ENCODE measurements around the gene CDC37. TPM values are rescaled to one million over a fixed set of nuclear protein-coding genes. Genes with fewer than 3 reads are reported as not detected.
A peak's percentile ranks its signal among the peaks of the same experiment; 100 is the strongest.
"Not testable (repeated sequence)": the region's sequence is repeated elsewhere in the genome, so short reads cannot be mapped to it uniquely, and the experiment has no call there.

The CDC37 gene
- total RNA-seq, 1 donor from 2014 or later: 137 TPM

DNA sequence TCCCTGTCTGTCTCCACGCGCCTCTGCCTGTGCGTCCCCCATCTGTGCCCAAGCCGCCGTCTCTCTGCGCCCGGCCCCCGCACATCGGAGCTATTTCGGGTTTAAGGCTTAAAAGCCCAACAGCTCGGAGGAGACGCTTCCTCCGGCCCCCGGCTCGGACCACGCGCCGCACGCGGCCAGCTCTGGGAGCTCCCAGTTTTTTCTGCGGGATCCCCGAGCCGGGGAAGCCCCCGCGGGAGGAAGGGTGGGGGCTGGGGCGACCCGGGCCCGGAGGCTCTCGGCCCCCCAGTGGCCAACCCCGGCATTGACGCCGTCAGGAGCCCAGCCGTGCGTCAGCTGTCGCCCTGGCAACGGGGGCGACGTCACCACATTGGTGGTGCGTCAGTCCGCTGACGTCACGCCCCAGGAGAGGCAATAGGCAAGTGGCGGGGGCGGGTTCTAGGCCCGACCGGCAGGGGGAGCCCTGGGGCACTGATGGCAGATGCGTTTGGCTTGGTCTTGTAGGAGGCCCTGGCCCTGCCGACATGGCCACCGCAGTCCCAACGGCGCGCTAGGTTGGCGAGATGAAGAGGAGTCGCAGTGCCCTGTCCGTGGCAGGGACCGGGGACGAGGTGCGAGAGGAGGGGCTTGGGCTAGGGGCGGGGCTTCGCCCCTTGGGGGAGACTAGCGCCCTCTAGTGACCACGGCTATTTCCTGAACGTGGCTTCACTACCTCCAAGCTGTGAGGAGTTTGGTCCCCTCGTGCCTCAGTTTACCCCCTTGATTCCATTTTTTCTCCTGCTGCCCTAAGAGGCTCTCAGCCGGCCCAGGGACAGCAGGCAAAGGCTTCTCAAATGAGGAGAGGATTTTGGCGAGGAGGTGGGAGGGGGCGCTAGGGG is 13.3 kb upstream of the CDC37 start:
- peak overlapping the region; percentile 77 for H3K4me3 Mint-ChIP-seq (ENCODE audit: unreplicated experiment)
- H3K27ac Mint-ChIP-seq (ENCODE audit: unreplicated experiment): peak overlapping the region; percentile 85
- H3K4me1 Mint-ChIP-seq (ENCODE audit: low read depth): peaks cover 33% of the 10 kb centered on the region
- TF ChIP-seq, protein P1, sequence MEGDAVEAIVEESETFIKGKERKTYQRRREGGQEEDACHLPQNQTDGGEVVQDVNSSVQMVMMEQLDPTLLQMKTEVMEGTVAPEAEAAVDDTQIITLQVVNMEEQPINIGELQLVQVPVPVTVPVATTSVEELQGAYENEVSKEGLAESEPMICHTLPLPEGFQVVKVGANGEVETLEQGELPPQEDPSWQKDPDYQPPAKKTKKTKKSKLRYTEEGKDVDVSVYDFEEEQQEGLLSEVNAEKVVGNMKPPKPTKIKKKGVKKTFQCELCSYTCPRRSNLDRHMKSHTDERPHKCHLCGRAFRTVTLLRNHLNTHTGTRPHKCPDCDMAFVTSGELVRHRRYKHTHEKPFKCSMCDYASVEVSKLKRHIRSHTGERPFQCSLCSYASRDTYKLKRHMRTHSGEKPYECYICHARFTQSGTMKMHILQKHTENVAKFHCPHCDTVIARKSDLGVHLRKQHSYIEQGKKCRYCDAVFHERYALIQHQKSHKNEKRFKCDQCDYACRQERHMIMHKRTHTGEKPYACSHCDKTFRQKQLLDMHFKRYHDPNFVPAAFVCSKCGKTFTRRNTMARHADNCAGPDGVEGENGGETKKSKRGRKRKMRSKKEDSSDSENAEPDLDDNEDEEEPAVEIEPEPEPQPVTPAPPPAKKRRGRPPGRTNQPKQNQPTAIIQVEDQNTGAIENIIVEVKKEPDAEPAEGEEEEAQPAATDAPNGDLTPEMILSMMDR (IDR thresholded peaks at IDR 0.05): peak; percentile 98
- H3K27me3 Mint-ChIP-seq (ENCODE audit: low read depth): peaks cover 19% of the 10 kb centered on the region
- no peaks in the 10 kb centered on the region for H3K36me3 Mint-ChIP-seq (ENCODE audit: low read depth)
- no peak for DNase-seq (ENCODE audit: low spot score)
- no peaks in the 10 kb centered on the region for H3K9me3 Mint-ChIP-seq (ENCODE audit: low read depth)

DNA sequence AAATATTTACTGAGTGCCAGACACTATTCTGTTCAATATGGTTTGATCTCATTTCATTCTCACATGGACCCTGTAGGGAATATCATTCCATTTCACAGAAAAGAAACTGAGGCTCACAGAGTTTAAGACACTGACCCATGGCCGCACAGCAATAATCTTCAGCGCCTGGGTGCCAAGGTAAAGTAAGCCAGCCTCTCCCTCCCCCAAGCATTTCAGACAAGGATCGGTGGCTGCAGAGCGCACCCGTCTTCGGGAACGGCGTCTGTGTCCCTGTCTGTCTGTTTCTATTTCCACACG is 12.7 kb upstream of the CDC37 start:
- H3K4me3 Mint-ChIP-seq (ENCODE audit: unreplicated experiment): peak overlapping the region; percentile 77
- H3K27me3 Mint-ChIP-seq (ENCODE audit: low read depth): peaks cover 15% of the 10 kb centered on the region
- no peaks in the 10 kb centered on the region for H3K9me3 Mint-ChIP-seq (ENCODE audit: low read depth)
- no peaks in the 10 kb centered on the region for H3K36me3 Mint-ChIP-seq (ENCODE audit: low read depth)
- TF ChIP-seq, protein P1 (IDR thresholded peaks at IDR 0.05): no peak
- H3K27ac Mint-ChIP-seq (ENCODE audit: unreplicated experiment): no peak overlapping the region
- peaks cover 28% of the 10 kb centered on the region for H3K4me1 Mint-ChIP-seq (ENCODE audit: low read depth)
- no peak for DNase-seq (ENCODE audit: low spot score)

DNA sequence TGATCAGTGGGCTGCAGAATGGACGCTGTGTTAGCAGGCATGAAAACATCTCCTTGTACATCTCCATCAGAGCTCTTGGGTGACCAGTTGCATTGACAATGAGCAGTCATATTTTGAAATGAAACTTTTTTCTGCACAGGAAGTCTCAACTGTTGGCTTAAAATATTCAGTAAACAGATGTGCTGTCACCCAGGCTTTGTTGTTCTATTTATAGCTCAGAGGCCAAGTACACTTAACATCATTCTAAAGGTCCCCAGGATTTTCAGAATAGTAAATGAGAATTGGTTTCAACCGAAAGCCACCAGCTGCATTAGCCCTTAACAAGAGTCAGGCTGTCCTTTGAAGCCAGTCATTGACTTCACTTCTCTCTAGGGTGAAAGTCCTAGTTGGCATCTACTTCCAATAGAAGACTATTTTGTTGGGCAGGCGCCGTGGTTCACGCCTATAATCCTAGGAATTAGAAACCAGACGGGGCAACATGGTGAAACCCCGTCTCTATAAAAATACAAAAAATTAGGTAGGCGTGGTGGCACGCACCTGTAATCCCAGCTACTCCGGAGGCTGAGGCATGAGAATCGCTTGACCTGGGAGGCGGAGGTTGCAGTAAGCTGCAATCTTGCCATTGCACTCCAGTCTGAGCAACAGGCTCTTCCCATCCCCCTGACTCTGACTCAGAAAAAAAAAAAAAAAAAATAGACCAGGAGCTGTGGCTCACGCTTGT is 9.1 kb upstream of the CDC37 start:
- DNase-seq (ENCODE audit: low spot score): no peak
- TF ChIP-seq, protein P1 (IDR thresholded peaks at IDR 0.05): no peak
- Mint-ChIP-seq H3K27ac (ENCODE audit: unreplicated experiment) (no peak overlapping the region), H3K4me3 (ENCODE audit: unreplicated experiment) (no peak overlapping the region), H3K4me1 (ENCODE audit: low read depth) (peaks cover 16% of the 10 kb centered on the region), H3K9me3 (ENCODE audit: low read depth) (no peaks in the 10 kb centered on the region), H3K36me3 (ENCODE audit: low read depth) (no peaks in the 10 kb centered on the region), H3K27me3 (ENCODE audit: low read depth) (peaks cover 4% of the 10 kb centered on the region)

DNA sequence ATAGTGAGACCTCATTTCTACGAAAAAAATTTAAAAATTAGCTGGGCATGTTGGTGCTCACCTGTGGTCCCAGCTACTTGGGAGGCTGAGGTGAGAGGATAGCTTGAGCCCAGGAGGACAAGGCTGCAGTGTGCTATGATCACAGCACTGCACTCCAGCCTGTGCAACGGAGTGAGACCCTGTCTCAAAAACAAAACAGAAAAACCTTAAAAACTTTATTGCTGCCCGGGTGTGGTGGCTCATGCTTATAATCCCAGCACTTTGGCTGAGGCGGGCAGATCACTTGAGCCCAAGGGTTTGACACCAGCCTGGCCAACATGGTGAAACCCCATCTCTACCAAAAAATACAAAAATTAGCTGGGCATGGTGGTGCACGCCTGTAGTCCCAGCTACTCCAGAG is 7.9 kb upstream of the CDC37 start:
- H3K4me3 Mint-ChIP-seq (ENCODE audit: unreplicated experiment); DNase-seq (ENCODE audit: low spot score); H3K9me3 Mint-ChIP-seq (ENCODE audit: low read depth); H3K36me3 Mint-ChIP-seq (ENCODE audit: low read depth); H3K27me3 Mint-ChIP-seq (ENCODE audit: low read depth); H3K27ac Mint-ChIP-seq (ENCODE audit: unreplicated experiment): not testable (repeated sequence)
- H3K4me1 Mint-ChIP-seq (ENCODE audit: low read depth): peaks cover 13% of the 10 kb centered on the region

DNA sequence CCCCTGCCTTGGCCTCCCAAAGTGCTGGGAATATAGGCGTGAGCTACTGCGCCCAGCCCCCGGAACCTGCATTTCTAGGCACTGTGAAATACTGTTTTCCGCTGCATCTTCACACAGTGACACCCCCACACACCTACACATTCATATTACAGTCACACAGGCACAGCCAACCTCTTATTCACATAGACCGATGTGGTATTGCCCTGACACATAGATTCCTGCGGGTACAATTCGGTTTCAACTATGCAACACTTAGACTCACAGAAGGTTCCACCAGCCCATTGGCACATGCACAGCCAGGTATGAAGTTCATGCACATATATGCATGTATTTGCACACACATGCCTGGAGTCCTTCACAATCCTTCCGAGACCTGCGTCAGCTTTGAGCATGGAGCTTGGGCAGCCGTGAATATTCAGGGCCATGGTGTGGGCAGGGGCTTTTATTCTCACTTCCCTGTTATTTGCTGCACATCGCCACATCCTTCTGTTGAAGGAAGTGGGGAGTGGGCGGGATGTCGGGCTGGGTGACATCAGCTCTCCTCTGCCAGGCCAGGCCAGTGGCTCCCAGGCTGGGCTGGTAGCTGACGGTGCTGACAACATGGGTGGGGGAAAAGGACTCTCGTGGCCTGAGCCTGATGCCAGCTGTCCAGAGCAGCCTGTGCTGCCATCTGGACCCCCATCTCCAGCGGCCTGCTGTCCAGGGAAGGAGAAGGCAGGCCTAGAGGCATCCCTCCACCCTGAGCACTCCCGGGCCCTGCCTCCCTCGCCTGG is 5.4 kb upstream of the CDC37 start:
- Mint-ChIP-seq H3K27me3 (ENCODE audit: low read depth) (peaks cover 2% of the 10 kb centered on the region), H3K4me1 (ENCODE audit: low read depth) (peaks cover 16% of the 10 kb centered on the region), H3K4me3 (ENCODE audit: unreplicated experiment) (no peak overlapping the region), H3K27ac (ENCODE audit: unreplicated experiment) (no peak overlapping the region), H3K36me3 (ENCODE audit: low read depth) (no peaks in the 10 kb centered on the region), H3K9me3 (ENCODE audit: low read depth) (no peaks in the 10 kb centered on the region)
- TF ChIP-seq, protein P1 (IDR thresholded peaks at IDR 0.05): no peak
- DNase-seq (ENCODE audit: low spot score): no peak

Measured in chondrocyte (in vitro differentiated cells).